DOHH2 (cell line): ENCODE measurements around the gene NAT10.

Experiments used
- H3F3A ChIP-seq: fragments of 200-600 bp; sonication (generic), shearing (Covaris generic); 2 replicates; pipeline ENCODE4 v1.6.0; 2016; ENCODE audit warnings: antibody characterized with exemption, mild to moderate bottlenecking; ENCODE audit not compliant: control insufficient read depth, insufficient read depth
- H3K27ac ChIP-seq: fragments of 200-600 bp; sonication (generic); 2 replicates; pipeline ENCODE4 v1.5.1; 2014; ENCODE audit warnings: low read depth, mild to moderate bottlenecking, low read length, moderate library complexity
- H3K27me3 ChIP-seq: fragments of 200-600 bp; sonication (generic); 2 replicates; pipeline ENCODE4 v1.6.1; 2014; ENCODE audit warnings: mild to moderate bottlenecking, low read length, mixed read lengths; ENCODE audit not compliant: control insufficient read depth
- H3K36me3 ChIP-seq: fragments of 200-600 bp; sonication (generic); 2 replicates; pipeline ENCODE4 v1.6.1; 2014; ENCODE audit warnings: mild to moderate bottlenecking, low read length, moderate library complexity, mixed read lengths; ENCODE audit not compliant: control insufficient read depth
- H3K4me1 ChIP-seq: fragments of 200-600 bp; sonication (generic); 2 replicates; pipeline ENCODE4 v1.6.1; 2014; ENCODE audit warnings: mild to moderate bottlenecking, low read length, mixed read lengths; ENCODE audit not compliant: control insufficient read depth
- H3K4me2 ChIP-seq: fragments of 200-600 bp; sonication (generic); 2 replicates; pipeline ENCODE4 v1.6.0; 2014; ENCODE audit warnings: mild to moderate bottlenecking, low read length, moderate library complexity
- H3K4me3 ChIP-seq: fragments of 200-600 bp; sonication (generic); 2 replicates; pipeline ENCODE4 v1.5.1; 2014; ENCODE audit warnings: mild to moderate bottlenecking, low read length, mixed read lengths
- H3K79me2 ChIP-seq: fragments of 200-600 bp; sonication (generic); 2 replicates; pipeline ENCODE4 v1.6.1; 2014; ENCODE audit warnings: mild to moderate bottlenecking, low read length, mixed read lengths; ENCODE audit not compliant: control insufficient read depth
- H3K9me2 ChIP-seq: fragments of 200-600 bp; sonication (generic); replicated peaks from 2 replicates; pipeline ENCODE4 v1.6.1; 2014; ENCODE audit warnings: mild to moderate bottlenecking, low read length, mixed read lengths; ENCODE audit not compliant: control insufficient read depth
- H3K9me3 ChIP-seq: fragments of 200-600 bp; sonication (generic); 2 replicates; pipeline ENCODE4 v1.6.1; 2014; ENCODE audit warnings: antibody characterized with exemption, low read length, mixed read lengths; ENCODE audit not compliant: control insufficient read depth, insufficient read depth
- H4K20me1 ChIP-seq: fragments of 200-600 bp; sonication (generic); 2 replicates; pipeline ENCODE4 v1.6.0; 2014; ENCODE audit warnings: low read depth, mild to moderate bottlenecking, antibody characterized with exemption, low read length, moderate library complexity; ENCODE audit not compliant: control insufficient read depth, insufficient read depth
- CTCF ChIP-seq: fragments of 200-600 bp; sonication (generic); IDR thresholded peaks from one replicate; pipeline ENCODE4 v1.5.1; 2014; ENCODE audit warnings: antibody characterized with exemption, mild to moderate bottlenecking, low read depth, low read length; ENCODE audit not compliant: poor library complexity, severe bottlenecking
- EZH2phosphoT487 ChIP-seq: fragments of 200-600 bp; sonication (generic); IDR thresholded peaks from 2 replicates; pipeline ENCODE4 v1.6.1; 2017; ENCODE audit warnings: borderline replicate concordance, mild to moderate bottlenecking, antibody characterized with exemption, low read length, moderate library complexity, mixed read lengths

The NAT10 gene

DNA sequence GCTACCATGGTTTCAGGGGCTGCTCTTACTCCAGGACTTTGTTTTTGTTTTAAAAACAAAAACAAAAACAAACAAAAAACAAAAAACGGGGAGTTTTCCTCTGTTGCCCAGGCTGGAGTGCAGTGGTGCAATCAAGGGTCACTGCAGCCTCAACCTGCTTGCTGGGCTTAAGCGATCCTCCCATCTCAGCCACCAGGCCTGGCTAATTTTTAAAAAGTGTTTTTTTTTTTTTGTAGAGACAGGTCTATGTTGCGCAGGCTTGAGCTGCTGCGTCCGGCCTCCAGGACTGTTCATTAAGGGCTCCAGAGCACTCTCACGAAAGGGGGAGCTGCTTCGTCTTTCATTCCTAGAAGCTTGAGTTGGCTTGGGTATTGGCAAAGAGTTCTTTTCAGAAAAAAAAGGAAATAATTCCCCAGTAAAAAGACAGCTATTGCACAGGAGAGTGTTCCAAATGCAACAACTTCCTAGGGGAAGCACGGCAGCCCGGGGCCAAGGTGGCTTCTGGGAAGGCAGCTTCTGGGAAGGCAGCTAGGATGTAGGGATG lies 78.5 kb downstream of the NAT10 start:
- Histone ChIP-seq H4K20me1 (no peaks in the 10 kb centered on the region), H3K27me3 (peaks cover 2% of the 10 kb centered on the region; the same call in 1 of the 2 replicates), H3K4me2 (no peak overlapping the region), H3K9me3 (no peaks in the 10 kb centered on the region), H3K27ac (no peak overlapping the region), H3F3A (no peaks in the 10 kb centered on the region), H3K36me3 (no peaks in the 10 kb centered on the region), H3K79me2 (no peaks in the 10 kb centered on the region), H3K4me3 (no peak overlapping the region), H3K4me1 (no peaks in the 10 kb centered on the region), H3K9me2 (no peaks in the 10 kb centered on the region)
- TF ChIP-seq CTCF (no peak), EZH2phosphoT487 (no peak)

GRCh38 chr11:34184505-34185015 lies 79.1 kb downstream of the NAT10 start:
- H3K27me3 ChIP-seq, result peaks cover 2% of the 10 kb centered on the region; the same call in 1 of the 2 replicates
- H3K36me3 ChIP-seq, result no peaks in the 10 kb centered on the region
- H3K27ac ChIP-seq, result no peak overlapping the region
- no peak overlapping the region for H3K4me2 ChIP-seq
- H3K79me2 ChIP-seq, result no peaks in the 10 kb centered on the region
- no peak overlapping the region for H3K4me3 ChIP-seq
- H3F3A ChIP-seq, result no peaks in the 10 kb centered on the region
- TF ChIP-seq EZH2phosphoT487, result no peak
- TF ChIP-seq CTCF, result no peak
- H3K9me3 ChIP-seq, result no peaks in the 10 kb centered on the region
- no peaks in the 10 kb centered on the region for H3K9me2 ChIP-seq
- H4K20me1 ChIP-seq, result no peaks in the 10 kb centered on the region
- H3K4me1 ChIP-seq, result no peaks in the 10 kb centered on the region

DNA sequence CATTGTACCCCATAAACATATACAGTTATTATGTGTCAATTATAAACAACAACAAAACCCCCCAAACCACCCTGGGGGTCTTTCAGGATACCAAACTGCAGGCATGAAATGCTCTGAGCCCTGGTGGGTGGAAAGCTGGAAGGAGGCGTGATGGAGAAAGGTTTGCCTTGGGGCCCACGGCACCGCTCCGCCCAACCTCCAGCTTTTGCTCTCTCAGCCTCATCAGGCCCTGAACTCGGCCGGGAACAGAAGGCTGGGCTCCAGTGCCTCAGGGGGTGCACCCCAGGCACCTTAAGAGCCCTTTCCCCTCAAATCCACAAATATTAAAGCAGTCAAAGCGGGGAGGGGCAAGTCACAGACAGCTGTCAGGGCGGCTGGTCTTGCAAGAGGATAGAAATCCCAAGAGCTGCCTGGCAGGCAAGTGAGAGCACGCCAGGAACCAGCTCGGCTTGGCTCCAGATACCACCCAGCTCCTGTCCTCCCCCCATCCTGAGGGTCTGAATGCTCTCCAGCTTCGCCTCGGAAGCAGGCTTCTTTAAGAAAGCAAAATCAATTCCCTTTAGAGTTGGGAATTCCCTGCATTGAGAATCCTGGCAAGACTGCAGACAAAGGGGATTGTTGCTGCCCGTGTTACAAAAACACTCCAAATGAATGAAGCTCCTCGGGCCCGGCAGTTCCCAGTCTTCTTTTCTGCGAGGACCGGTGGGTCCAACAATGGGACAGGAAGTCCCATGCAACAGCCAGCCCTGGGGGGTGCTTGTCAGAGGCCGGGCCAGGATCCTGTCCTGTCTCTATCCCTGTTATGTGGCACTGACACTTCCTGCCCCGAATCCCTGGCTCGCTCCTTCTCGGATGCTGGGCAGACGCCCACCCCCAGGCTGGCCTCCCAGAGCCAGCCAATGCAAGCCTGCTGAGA lies 80.8 kb downstream of the NAT10 start:
- no peaks in the 10 kb centered on the region for H3K79me2 ChIP-seq
- no peak overlapping the region for H3K27ac ChIP-seq
- H3K27me3 ChIP-seq, result peaks cover 2% of the 10 kb centered on the region; the same call in 1 of the 2 replicates
- no peak overlapping the region for H3K4me3 ChIP-seq
- no peaks in the 10 kb centered on the region for H4K20me1 ChIP-seq
- H3K36me3 ChIP-seq, result no peaks in the 10 kb centered on the region
- no peaks in the 10 kb centered on the region for H3K9me2 ChIP-seq
- no peaks in the 10 kb centered on the region for H3K9me3 ChIP-seq
- peaks cover 8% of the 10 kb centered on the region for H3K4me1 ChIP-seq
- no peaks in the 10 kb centered on the region for H3F3A ChIP-seq
- TF ChIP-seq EZH2phosphoT487 (no peak), CTCF (no peak)
- no peak overlapping the region for H3K4me2 ChIP-seq
